SU-DHL-6 (cell line): ENCODE results near the gene UBAC2.

Experiments
- H2AFZ ChIP-seq: fragments of 200-600 bp; sonication (generic); 2 replicates; pipeline ENCODE4 v1.6.1; 2014; ENCODE audit warnings: low read depth, mild to moderate bottlenecking, moderate library complexity, mixed read lengths, antibody characterized with exemption, low read length; ENCODE audit not compliant: severe bottlenecking
- H3F3A ChIP-seq: fragments of 200-600 bp; shearing (Covaris generic); 2 replicates; pipeline ENCODE4 v1.6.0; 2016; ENCODE audit warnings: antibody characterized with exemption, mild to moderate bottlenecking; ENCODE audit not compliant: insufficient read depth
- H3K27ac ChIP-seq: fragments of 200-600 bp; sonication (generic); 2 replicates; pipeline ENCODE4 v1.5.1; 2016; ENCODE audit warnings: low read depth, mild to moderate bottlenecking, low read length, moderate library complexity, mixed read lengths
- H3K27me3 ChIP-seq: fragments of 200-600 bp; sonication (generic), shearing (Covaris generic); 2 replicates; pipeline ENCODE4 v1.6.0; 2014; ENCODE audit warnings: mild to moderate bottlenecking, low read length
- H3K36me3 ChIP-seq: fragments of 200-600 bp; sonication (generic); 2 replicates; pipeline ENCODE4 v1.6.1; 2014; ENCODE audit warnings: mild to moderate bottlenecking, low read length, mixed read lengths
- H3K4me2 ChIP-seq: fragments of 300-600, 200-600 bp; shearing (Covaris generic), sonication (generic); 2 replicates; pipeline ENCODE4 v1.6.0; 2014; ENCODE audit warnings: low read length, low read depth, mild to moderate bottlenecking; ENCODE audit not compliant: poor library complexity, severe bottlenecking
- H3K4me3 ChIP-seq: fragments of 200-600 bp; sonication (generic); 2 replicates; pipeline ENCODE4 v1.5.1; 2014; ENCODE audit warnings: antibody characterized with exemption, low read length, mild to moderate bottlenecking, mixed read lengths; ENCODE audit not compliant: insufficient read depth, poor library complexity, severe bottlenecking
- H3K79me2 ChIP-seq: fragments of 200-600 bp; sonication (generic); 2 replicates; pipeline ENCODE4 v1.6.1; 2014; ENCODE audit warnings: mild to moderate bottlenecking, low read length, moderate library complexity; ENCODE audit not compliant: insufficient read depth
- H3K9ac ChIP-seq: fragments of 200-600 bp; sonication (generic); 2 replicates; pipeline ENCODE4 v1.7.0; 2014; ENCODE audit warnings: mild to moderate bottlenecking, low read length
- H3K9me2 ChIP-seq: fragments of 200-600 bp; sonication (generic); replicated peaks from 2 replicates; pipeline ENCODE4 v1.6.1; 2014; ENCODE audit warnings: low read length; ENCODE audit not compliant: insufficient read depth
- H3K9me3 ChIP-seq: fragments of 200-600 bp; sonication (generic); 2 replicates; pipeline ENCODE4 v1.6.1; 2014; ENCODE audit warnings: low read length, mixed read lengths; ENCODE audit not compliant: insufficient read depth
- H4K20me1 ChIP-seq: fragments of 200-600 bp; sonication (generic); 2 replicates; pipeline ENCODE4 v1.6.1; 2014; ENCODE audit warnings: low read depth, mild to moderate bottlenecking, antibody characterized with exemption, low read length, moderate library complexity, mixed read lengths
- EZH2phosphoT487 ChIP-seq: fragments of 200-600 bp; sonication (generic), shearing (Covaris generic); conservative IDR thresholded peaks from 2 replicates; pipeline ENCODE4 v1.6.1; 2018; ENCODE audit warnings: mild to moderate bottlenecking, antibody characterized with exemption, low read length, moderate library complexity, mixed read lengths
- TF ChIP-seq, protein P1 (sequence below): fragments of 200-600 bp; sonication (generic); IDR thresholded peaks from one replicate; pipeline ENCODE4 v1.5.1; 2017; ENCODE audit warnings: antibody characterized with exemption, mild to moderate bottlenecking, low read length, moderate library complexity; ENCODE audit not compliant: insufficient read depth, poor library complexity, severe bottlenecking

The UBAC2 gene

GRCh38 chr13:99421758-99422585 is 221.3 kb downstream of the UBAC2 start:
- TF ChIP-seq EZH2phosphoT487 = no peak
- TF ChIP-seq, protein P1, sequence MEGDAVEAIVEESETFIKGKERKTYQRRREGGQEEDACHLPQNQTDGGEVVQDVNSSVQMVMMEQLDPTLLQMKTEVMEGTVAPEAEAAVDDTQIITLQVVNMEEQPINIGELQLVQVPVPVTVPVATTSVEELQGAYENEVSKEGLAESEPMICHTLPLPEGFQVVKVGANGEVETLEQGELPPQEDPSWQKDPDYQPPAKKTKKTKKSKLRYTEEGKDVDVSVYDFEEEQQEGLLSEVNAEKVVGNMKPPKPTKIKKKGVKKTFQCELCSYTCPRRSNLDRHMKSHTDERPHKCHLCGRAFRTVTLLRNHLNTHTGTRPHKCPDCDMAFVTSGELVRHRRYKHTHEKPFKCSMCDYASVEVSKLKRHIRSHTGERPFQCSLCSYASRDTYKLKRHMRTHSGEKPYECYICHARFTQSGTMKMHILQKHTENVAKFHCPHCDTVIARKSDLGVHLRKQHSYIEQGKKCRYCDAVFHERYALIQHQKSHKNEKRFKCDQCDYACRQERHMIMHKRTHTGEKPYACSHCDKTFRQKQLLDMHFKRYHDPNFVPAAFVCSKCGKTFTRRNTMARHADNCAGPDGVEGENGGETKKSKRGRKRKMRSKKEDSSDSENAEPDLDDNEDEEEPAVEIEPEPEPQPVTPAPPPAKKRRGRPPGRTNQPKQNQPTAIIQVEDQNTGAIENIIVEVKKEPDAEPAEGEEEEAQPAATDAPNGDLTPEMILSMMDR = no peak
- no peak overlapping the region for H2AFZ ChIP-seq

GRCh38 chr13:99422586-99423220 is 222.0 kb downstream of the UBAC2 start:
- Histone ChIP-seq H4K20me1 (no peaks in the 10 kb centered on the region), H3K4me3 (no peak overlapping the region), H3K27ac (no peak overlapping the region), H3K9ac (no peak overlapping the region), H3F3A (no peaks in the 10 kb centered on the region), H3K4me2 (no peak overlapping the region), H3K36me3 (no peaks in the 10 kb centered on the region), H2AFZ (no peak overlapping the region), H3K9me2 (no peaks in the 10 kb centered on the region), H3K79me2 (no peaks in the 10 kb centered on the region), H3K9me3 (no peaks in the 10 kb centered on the region), H3K27me3 (no peaks in the 10 kb centered on the region)
- no peak for TF ChIP-seq EZH2phosphoT487
- TF ChIP-seq, protein P1 = no peak

More at GRCh38 chr13:99421758-99422585, 221.3 kb downstream of the UBAC2 start:
- H3K9me3 ChIP-seq = no peaks in the 10 kb centered on the region
- no peaks in the 10 kb centered on the region for H3K27me3 ChIP-seq
- H3K79me2 ChIP-seq = no peaks in the 10 kb centered on the region
- no peak overlapping the region for H3K4me2 ChIP-seq
- H3K9me2 ChIP-seq = no peaks in the 10 kb centered on the region
- H4K20me1 ChIP-seq = no peaks in the 10 kb centered on the region
- H3K27ac ChIP-seq = no peak overlapping the region
- no peaks in the 10 kb centered on the region for H3K36me3 ChIP-seq
- H3F3A ChIP-seq = no peaks in the 10 kb centered on the region
- H3K9ac ChIP-seq = no peak overlapping the region
- H3K4me3 ChIP-seq = no peak overlapping the region

GRCh38 chr13:99425485-99426341 is 225.1 kb downstream of the UBAC2 start:
- no peak overlapping the region for H3K4me3 ChIP-seq
- H3K4me2 ChIP-seq = peak overlapping the region; percentile 24
- H3K9ac ChIP-seq = no peak overlapping the region

More at GRCh38 chr13:99425485-99426341, 225.1 kb downstream of the UBAC2 start:
- Histone ChIP-seq H3K27me3 (no peaks in the 10 kb centered on the region), H3K36me3 (no peaks in the 10 kb centered on the region), H2AFZ (no peak overlapping the region), H3K79me2 (no peaks in the 10 kb centered on the region), H3K27ac (no peak overlapping the region), H3K9me2 (no peaks in the 10 kb centered on the region), H4K20me1 (no peaks in the 10 kb centered on the region), H3K9me3 (no peaks in the 10 kb centered on the region), H3F3A (no peaks in the 10 kb centered on the region)
- no peak for TF ChIP-seq EZH2phosphoT487
- TF ChIP-seq, protein P1 = no peak
